IPS-NIHi11 (cell line): Measurements from ENCODE around the gene SPATA33.
"Not testable (repeated sequence)": the region's sequence is repeated elsewhere in the genome, so short reads cannot be mapped to it uniquely, and the experiment has no call there.

Experiments used
- DNase-seq: peaks from one replicate; pipeline ENCODE4 v3.0.0; 2012; ENCODE audit warnings: mixed read lengths, low spot score

Gene SPATA33

GRCh38 chr16:89629827-89630610 is 27.6 kb upstream of the SPATA33 start:
- DNase-seq, result no peak

- no peak for DNase-seq
Observed at GRCh38 chr16:89633064-89633631, 24.5 kb upstream of the SPATA33 start.

GRCh38 chr16:89634463-89635385 is 22.9 kb upstream of the SPATA33 start:
- not testable (repeated sequence) for DNase-seq

DNA sequence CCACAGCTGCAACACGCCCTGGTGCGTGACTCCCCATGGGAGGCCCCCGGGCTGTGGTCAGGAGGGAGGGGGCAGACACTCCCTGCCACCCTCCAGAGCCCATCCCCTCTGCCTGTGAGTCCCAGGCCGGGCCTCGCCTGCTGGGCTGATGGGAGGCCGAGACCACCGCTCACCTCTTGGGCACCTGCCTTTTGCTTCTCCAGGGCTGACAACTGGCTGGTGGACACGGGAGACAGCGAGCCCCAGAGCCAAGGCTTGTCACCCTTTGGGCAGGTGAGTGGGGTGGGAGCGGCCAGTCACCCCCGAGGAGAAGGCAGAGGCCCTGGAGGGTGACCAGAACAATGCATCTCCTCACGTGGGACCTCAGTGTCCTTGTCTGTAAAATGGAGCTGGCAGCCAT is 21.0 kb upstream of the SPATA33 start:
- no peak for DNase-seq

- no peak for DNase-seq
Observed at GRCh38 chr16:89637379-89637778, 20.3 kb upstream of the SPATA33 start.

DNA sequence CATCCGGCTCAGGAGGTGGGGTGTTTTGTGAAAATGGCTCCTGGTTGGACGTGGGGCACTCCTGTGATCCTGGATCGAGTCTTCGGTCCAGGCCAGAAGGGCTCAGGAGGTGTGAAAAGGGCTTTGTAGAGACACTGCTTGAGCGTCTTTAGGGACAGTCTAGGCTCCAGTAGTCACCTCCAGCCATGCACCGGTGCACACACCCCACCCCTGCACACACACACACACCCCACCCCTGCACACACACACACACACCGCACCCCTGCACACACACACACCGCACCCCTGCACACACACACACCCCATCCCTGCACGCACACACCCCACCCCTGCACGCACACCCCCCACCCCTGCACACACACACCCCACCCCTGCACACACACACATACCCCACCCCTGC is 19.2 kb upstream of the SPATA33 start:
- DNase-seq, result no peak

GRCh38 chr16:89639385-89639784 is 18.3 kb upstream of the SPATA33 start:
- no peak for DNase-seq

GRCh38 chr16:89641458-89642119 is 16.0 kb upstream of the SPATA33 start:
- no peak for DNase-seq

- DNase-seq, result no peak
Observed at GRCh38 chr16:89642574-89642973, 15.1 kb upstream of the SPATA33 start.

DNA sequence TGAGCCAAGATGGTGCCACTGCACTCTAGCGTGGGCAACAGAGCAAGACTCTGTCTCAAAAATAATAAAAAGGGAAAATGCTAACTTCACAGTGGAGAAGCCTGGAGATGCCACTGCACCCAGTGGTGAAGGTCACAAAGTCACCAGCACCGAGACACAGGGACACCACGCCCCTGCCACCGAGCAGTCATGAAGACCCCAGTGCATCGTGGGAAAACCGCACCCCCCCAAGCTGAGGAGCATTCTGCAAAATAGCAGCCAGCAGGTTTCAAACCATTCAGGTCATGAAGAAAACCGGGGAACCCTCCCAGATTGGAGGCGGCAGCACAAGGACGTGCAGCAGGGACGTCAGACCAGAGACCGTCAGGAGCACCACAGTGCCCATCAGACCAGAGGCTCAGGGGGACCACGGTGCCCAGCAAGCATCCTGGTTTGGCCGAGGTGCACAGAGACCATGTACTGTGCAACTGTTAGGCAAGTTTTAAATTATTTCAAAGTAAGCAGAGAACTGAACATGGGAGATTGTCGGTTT is 13.8 kb upstream of the SPATA33 start:
- no peak for DNase-seq

DNA sequence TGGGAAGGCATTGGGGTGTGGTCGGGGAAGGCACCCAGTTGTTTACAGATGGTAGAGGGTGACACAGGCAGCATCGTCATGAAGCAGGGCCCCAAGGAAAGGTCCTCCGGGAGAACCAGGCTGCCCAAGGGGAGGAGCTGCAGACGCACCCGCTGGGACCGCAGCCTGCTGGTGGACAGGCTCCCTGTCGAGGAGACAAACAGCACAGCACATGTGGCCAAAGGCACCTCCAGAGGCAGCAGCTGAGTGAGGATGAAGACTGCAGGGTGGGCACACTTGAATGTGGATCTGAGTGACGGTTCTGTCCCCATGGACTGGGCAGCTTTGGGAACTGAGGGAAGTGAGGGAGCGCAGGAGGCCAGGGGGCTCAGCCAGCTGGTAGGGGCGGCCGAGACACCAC is 12.5 kb upstream of the SPATA33 start:
- DNase-seq, result no peak

DNA sequence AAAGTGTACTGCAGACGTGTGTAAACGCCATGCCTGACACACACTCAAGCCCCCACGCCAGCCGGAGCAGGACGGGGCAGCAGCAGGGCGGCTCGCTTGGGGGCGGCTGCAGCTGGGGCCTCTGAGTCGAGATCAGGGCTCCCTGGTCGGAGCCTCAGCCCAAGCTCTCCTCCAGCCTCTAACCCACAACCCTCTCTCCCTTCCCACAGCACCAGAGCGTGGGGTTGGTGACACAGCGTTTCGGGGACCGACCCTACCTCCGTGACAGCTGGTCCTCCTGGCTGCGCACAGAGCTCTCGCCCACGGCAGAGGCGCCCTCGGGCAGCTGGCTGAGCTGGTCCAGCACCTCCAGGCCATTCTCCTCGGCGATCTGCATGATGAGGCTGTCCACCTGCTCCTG is 11.4 kb upstream of the SPATA33 start:
- DNase-seq, result no peak

GRCh38 chr16:89646906-89647305 is 10.7 kb upstream of the SPATA33 start:
- DNase-seq, result no peak

DNA sequence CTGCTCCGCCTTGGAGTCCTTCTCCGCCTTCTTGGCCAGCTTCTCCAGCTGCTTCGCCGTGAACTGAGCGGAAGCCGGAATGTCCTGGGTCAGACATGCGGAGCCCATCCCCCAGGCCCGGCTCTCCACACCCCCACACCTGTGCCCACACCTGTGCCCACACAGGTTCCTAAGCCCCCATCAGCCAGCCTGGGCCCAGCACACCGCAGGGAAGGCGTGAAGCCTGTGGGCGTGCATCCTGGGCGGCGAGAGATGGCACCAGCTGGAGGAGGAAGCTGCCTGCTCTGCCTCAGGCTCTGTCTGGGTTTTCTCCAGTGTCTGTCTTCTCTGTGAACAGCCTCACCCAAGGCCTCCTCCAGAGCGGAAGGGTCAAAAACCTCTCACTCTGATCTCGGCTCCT is 6.1 kb upstream of the SPATA33 start:
- no peak for DNase-seq

DNA sequence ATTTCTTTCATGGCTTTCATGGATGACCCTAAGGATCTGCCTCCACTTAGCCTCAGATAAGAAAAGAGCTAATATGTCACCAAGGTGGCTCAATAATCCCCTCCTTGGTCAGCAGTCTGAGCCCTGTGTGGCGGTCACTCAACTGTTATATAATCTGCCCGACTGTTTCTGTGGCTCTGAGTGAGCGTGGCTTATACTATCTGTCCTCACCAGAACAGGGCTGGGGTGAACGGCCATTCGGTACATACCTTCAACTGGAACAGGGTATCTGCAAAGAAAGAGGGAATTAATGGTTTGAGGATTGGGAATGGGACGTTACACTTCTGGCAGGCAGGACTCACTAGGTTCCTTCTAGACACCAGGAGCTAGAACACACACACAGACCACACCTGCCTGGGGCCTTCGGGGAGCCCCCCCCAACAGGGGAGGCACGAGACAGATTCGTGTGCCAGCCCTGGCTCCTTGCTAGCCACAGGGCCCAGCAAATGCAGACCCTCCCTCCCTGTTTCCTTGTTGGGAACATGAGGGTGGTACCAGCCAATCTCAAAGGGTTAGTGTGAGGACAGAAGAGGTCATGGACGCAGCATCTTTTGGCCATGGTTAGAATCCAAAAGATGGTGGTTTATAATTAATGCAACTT is 3.9 kb upstream of the SPATA33 start:
- DNase-seq, result no peak

DNA sequence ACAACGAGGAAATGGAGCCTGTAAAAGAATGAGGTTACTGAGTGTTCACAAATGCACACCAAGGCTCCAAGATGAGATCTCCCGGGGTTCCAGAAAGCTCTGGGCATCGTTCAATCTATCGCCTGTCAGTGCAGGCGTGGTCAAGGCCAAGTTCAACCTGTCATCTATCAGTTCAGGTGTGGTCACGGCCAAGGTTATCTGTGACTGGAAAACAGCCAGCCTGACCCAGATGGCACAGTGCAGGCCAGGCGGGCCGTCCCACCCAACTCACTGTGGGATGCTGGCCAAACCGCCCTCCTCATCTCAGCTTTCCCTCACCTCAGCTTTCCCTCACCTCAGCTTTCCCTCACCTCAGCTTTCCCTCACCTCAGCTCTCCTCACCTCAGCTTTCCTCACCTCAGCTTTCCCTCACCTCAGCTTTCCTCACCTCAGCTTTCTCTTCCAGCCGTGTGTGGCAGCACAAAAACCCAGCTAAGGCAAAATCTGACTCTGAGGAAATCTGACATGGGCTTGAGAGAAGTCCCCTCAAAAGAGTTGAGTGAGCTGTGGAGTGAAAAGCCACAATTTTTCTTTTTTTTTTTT is 2.5 kb upstream of the SPATA33 start:
- no peak for DNase-seq

GRCh38 chr16:89656435-89657121 is 1.1 kb upstream of the SPATA33 start:
- DNase-seq, result no peak

DNA sequence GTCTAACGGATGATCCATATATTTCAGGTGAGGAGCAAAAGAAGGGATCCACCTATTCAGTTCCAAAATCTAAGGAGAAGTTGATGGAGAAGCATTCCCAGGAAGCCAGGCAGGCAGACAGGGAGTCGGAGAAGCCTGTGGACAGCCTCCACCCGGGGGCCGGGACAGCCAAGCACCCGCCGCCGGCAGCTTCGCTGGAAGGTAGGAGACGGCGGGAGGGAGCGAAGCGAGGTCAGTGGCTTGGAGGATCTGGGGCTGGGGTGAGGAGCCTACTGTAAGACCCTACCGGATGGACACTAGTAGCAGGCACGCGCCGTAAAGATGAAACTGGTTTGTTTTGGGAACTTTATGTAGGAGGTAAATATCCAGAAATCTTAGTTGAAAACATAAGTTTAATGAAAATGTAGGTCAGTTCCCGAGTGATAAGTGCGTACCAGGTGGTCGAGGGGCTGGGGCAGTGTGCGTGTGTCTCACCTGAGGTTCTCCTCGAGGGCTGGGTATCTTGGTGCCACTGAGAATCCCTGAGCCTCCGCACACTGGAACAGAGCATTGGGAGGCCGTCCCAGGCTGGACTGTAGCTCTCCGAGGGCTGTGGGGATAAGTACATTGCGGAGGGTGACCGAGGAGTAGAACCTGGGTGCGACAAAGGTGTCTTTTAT is 714 bp downstream of the SPATA33 start:
- no peak for DNase-seq

DNA sequence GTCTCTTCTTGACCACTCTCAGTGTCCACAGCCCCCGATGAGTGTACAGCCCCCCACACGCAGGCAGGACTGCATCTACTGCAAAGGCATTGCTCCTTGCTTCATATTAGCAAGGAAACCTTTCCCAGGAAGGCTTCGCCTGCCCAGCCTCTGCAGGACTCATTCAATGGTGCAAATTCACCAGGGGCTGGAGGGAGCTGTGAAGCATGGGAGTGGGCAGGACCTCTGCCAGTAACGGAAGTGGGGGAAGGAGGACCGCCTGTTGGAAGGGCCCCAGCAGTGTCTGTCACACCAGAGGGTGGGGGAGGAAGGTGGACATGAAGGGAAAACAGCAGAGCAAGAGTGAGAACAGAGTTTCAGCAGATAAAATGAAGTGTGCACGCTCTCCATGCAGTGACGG is 2.5 kb downstream of the SPATA33 start:
- DNase-seq, result no peak

GRCh38 chr16:89661215-89661614 is 3.6 kb downstream of the SPATA33 start:
- no peak for DNase-seq
